ENCODE measurements around the gene TLR10. TPM values are rescaled to one million over a fixed set of nuclear protein-coding genes. Genes with fewer than 3 reads are reported as not detected.

The TLR10 gene
- total and polyA plus RNA-seq, 9 of the 15 experiments (the other 6 are each of a cell fraction or from before 2014, with no cell fraction given), result 0.03 to 0.05 TPM; not detected in 7

DNA sequence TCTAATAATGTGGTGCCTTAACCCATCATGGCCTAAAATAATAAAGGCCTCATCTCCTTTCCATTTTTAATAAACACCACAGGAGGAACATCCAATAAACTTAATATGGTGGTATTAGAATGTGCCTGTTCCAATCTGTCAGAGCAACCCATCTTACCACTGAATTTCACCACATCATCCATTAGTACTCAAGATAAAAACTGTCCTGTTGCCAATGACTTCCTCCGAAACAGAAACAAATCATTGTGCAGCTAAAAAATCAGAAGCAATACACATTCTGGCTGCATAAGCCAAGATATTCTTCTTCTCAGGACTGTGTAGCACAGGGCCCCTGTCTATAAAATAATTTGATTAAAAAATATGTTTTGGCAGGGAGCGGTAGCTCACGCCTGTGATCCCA, 18.5 kb downstream of the TLR10 start (continued):
- TF ChIP-seq, protein P1, sequence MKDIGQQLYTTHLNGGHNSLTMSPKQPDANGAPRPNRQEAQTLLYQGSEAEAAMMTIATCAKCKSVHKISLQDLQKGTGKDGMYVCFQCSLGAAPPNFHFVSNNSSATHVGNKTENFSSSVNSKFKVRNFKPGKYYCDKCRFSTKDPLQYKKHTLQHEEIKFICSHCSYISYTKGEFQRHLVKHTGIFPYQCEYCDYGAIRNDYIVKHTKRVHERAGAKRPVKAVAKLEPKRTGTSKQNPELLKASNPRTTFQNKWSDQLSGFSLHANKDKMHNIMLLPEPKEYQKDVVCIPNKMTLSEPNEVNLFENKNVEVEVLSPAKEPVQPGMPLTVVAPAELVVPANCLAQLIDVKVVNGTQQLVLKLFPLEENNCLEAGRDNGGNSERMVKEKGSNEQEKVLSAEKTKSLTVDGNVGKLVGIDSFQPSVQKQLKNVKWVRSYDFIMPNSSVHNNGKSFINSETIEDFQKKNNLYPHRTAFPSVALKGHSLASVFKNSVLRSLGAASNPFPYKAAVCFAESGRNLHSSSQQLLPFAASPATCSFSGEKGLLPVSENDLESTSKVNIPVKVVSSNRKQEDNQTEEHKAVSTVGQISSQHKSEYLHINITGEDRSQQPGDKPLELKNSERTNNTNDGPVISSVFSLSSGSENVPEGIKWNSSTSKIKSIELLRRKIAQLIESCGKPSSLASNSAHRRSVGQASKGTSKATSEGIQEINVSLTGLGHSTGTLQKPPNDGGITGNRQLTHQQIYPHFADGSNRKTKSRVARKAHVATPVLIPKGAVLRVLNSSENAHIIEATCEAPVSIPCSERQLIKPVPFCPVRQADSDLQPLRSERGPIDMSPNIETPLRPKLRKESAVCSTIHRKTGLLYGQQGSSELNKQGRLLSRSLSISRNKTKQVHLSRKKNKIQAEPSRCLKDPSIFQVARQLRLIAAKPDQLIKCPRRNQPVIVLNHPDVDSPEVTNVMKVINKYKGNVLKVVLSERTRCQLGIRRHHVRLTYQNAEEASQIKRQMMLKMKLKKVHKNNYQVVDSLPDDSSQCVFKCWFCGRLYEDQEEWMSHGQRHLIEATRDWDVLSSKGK (CRISPR knock-in tag; IDR thresholded peaks at IDR 0.05), result no peak
- TF ChIP-seq ZBTB5 (IDR thresholded peaks at IDR 0.05) (no peak), BRCA1 (IDR thresholded peaks at IDR 0.05) (no peak), BRCA1 (CRISPR knock-in tag; IDR thresholded peaks at IDR 0.05) (no peak), JUND (IDR thresholded peaks at IDR 0.05; ENCODE audit: borderline replicate concordance, low read depth, low read length) (no peak), JUND (tag; IDR thresholded peaks at IDR 0.05; ENCODE audit: borderline replicate concordance, low read depth, low read length) (no peak), RBM22 (IDR thresholded peaks at IDR 0.05; ENCODE audit: low read depth, low read length, poor library complexity, severe bottlenecking) (no peak), ZNF174 (CRISPR knock-in tag; IDR thresholded peaks at IDR 0.05) (no peak)
- TF ChIP-seq, protein P2, sequence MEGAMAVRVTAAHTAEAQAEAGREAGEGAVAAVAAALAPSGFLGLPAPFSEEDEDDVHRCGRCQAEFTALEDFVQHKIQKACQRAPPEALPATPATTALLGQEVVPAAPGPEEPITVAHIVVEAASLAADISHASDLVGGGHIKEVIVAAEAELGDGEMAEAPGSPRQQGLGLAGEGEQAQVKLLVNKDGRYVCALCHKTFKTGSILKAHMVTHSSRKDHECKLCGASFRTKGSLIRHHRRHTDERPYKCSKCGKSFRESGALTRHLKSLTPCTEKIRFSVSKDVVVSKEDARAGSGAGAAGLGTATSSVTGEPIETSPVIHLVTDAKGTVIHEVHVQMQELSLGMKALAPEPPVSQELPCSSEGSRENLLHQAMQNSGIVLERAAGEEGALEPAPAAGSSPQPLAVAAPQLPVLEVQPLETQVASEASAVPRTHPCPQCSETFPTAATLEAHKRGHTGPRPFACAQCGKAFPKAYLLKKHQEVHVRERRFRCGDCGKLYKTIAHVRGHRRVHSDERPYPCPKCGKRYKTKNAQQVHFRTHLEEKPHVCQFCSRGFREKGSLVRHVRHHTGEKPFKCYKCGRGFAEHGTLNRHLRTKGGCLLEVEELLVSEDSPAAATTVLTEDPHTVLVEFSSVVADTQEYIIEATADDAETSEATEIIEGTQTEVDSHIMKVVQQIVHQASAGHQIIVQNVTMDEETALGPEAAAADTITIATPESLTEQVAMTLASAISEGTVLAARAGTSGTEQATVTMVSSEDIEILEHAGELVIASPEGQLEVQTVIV (CRISPR knock-in tag; IDR thresholded peaks at IDR 0.05; ENCODE audit: borderline replicate concordance), result no peak
- TF ChIP-seq, protein P3, sequence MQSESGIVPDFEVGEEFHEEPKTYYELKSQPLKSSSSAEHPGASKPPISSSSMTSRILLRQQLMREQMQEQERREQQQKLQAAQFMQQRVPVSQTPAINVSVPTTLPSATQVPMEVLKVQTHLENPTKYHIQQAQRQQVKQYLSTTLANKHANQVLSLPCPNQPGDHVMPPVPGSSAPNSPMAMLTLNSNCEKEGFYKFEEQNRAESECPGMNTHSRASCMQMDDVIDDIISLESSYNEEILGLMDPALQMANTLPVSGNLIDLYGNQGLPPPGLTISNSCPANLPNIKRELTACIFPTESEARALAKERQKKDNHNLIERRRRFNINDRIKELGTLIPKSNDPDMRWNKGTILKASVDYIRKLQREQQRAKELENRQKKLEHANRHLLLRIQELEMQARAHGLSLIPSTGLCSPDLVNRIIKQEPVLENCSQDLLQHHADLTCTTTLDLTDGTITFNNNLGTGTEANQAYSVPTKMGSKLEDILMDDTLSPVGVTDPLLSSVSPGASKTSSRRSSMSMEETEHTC (IDR thresholded peaks at IDR 0.05), result no peak

All from K562 (cell line).